Measurements from ENCODE around the gene HRH2. TPM values are rescaled to one million over a fixed set of nuclear protein-coding genes. Genes with fewer than 3 reads are reported as not detected.

Gene HRH2
- total and polyA plus RNA-seq, 9 of the 15 experiments (the other 6 are each of a cell fraction or from before 2014, with no cell fraction given), result 0.04 TPM; not detected in 8

DNA sequence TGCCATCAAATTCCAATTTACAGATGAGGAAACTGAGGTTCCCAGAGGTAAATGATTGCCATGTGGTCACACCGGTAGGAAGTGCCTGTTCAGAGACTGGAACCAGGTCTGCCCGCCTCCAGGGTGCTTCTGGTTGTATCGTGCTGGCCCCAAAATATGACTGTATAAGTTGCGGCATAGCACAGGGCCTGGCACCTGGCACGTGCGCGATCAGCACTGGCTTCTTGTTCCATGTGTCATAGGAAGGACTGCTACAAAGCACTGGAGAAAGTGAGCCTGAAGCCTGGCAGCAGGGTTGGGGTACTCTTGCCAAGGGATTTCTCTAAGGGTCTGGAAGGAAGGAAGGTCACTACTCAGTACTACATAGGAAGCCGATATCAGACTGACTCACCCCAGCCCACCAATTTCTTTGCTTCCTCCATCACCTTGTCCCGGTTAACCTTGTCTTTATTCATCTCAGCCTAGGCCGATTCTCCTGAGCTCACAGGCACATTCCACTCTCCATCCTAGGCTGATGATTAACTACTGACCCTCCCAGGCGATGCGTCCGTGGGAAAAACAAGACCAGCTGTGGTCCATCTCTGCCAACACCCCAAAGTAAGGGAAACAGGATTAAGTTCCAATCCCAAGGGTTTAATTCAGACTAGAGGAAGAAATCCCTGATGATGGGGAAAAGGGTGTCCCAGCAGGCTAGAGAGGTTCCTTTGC, 1.8 kb downstream of the HRH2 start:
- in situ Hi-C loops (cut with MboI), result no loop called here
- no peaks in the 10 kb centered on the region for H3K36me3 ChIP-seq (ENCODE audit: control insufficient read depth, insufficient read depth, low read length)
- no TSS peak for BruUV-seq (replicated peaks)
- no peak overlapping the region for H3K4me3 ChIP-seq
- H2AFZ ChIP-seq (ENCODE audit: low read depth, low read length), result no peak overlapping the region
- intact Hi-C loops (cut with micrococcal nuclease), result no loop called here
- H3K9me1 ChIP-seq (ENCODE audit: control insufficient read depth, insufficient read depth, low read length), result no peaks in the 10 kb centered on the region
- H3K27me3 ChIP-seq (ENCODE audit: control insufficient read depth in 2 of 2, insufficient read depth in 2 of 2, low read length in 2 of 2), result peaks cover 11 to 58% of the 10 kb centered on the region in 2 experiments
- ATAC-seq (no peak), DNase-seq (ENCODE audit: extremely low read depth in 1 of 4, low spot score in 3 of 4) (no peak), FAIRE-seq (no peak)
- no peaks in the 10 kb centered on the region for H3K9me3 ChIP-seq (replicated peaks; ENCODE audit: control insufficient read depth, insufficient read depth, low read depth, low read length)
- H3K27ac ChIP-seq (ENCODE audit: extremely low read depth, low read depth, low read length), result no peak overlapping the region
- 2% methylated on average over 13 of the region's 13 CpGs for WGBS (ENCODE audit: insufficient coverage, low coverage, missing lambda C conversion rate)
- no peak overlapping the region for H3K4me2 ChIP-seq (ENCODE audit: insufficient read depth, low read length)
- ChIA-PET POLR2A (interaction anchor here (0.5 to 0.7 kb wide), 2 partner anchors 17 to 39 kb away, joined by 3 read pairs; no protein-coding TSS in a partner anchor), CTCF (ENCODE audit: low intra/inter-chr PET ratio) (no interaction called here)
- H3K79me2 ChIP-seq (ENCODE audit: control insufficient read depth, insufficient read depth, low read length), result no peaks in the 10 kb centered on the region
- no peak overlapping the region for H3K9ac ChIP-seq (ENCODE audit: insufficient read depth in 1 of 2, low read depth in 2 of 2, low read length in 2 of 2)
- H3K4me1 ChIP-seq (replicated peaks in 1 of 2; ENCODE audit: control insufficient read depth in 2 of 2, insufficient read depth in 2 of 2, low read length in 2 of 2), result peaks cover 0 to 8% of the 10 kb centered on the region in 2 experiments; a peak in 1 of 5 replicates
- no peaks in the 10 kb centered on the region for H4K20me1 ChIP-seq (replicated peaks; ENCODE audit: control insufficient read depth, insufficient read depth, low read length)
- TF ChIP-seq BCL6 (CRISPR knock-in tag; IDR thresholded peaks at IDR 0.05), result no peak
- TF ChIP-seq, protein P1, sequence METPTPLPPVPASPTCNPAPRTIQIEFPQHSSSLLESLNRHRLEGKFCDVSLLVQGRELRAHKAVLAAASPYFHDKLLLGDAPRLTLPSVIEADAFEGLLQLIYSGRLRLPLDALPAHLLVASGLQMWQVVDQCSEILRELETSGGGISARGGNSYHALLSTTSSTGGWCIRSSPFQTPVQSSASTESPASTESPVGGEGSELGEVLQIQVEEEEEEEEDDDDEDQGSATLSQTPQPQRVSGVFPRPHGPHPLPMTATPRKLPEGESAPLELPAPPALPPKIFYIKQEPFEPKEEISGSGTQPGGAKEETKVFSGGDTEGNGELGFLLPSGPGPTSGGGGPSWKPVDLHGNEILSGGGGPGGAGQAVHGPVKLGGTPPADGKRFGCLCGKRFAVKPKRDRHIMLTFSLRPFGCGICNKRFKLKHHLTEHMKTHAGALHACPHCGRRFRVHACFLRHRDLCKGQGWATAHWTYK (CRISPR knock-in tag; IDR thresholded peaks at IDR 0.05), result no peak
- TF ChIP-seq PTBP1 (IDR thresholded peaks at IDR 0.05; ENCODE audit: low read depth, low read length), result no peak
- TF ChIP-seq, protein P2, sequence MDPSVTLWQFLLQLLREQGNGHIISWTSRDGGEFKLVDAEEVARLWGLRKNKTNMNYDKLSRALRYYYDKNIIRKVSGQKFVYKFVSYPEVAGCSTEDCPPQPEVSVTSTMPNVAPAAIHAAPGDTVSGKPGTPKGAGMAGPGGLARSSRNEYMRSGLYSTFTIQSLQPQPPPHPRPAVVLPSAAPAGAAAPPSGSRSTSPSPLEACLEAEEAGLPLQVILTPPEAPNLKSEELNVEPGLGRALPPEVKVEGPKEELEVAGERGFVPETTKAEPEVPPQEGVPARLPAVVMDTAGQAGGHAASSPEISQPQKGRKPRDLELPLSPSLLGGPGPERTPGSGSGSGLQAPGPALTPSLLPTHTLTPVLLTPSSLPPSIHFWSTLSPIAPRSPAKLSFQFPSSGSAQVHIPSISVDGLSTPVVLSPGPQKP (CRISPR knock-in tag; IDR thresholded peaks at IDR 0.05), result no peak
- no peak for TF ChIP-seq ZEB2 (IDR thresholded peaks at IDR 0.05)
- TF ChIP-seq, protein P3, sequence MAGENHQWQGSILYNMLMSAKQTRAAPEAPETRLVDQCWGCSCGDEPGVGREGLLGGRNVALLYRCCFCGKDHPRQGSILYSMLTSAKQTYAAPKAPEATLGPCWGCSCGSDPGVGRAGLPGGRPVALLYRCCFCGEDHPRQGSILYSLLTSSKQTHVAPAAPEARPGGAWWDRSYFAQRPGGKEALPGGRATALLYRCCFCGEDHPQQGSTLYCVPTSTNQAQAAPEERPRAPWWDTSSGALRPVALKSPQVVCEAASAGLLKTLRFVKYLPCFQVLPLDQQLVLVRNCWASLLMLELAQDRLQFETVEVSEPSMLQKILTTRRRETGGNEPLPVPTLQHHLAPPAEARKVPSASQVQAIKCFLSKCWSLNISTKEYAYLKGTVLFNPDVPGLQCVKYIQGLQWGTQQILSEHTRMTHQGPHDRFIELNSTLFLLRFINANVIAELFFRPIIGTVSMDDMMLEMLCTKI (IDR thresholded peaks at IDR 0.05; ENCODE audit: partially characterized antibody), result no peak
- TF ChIP-seq, protein P4, sequence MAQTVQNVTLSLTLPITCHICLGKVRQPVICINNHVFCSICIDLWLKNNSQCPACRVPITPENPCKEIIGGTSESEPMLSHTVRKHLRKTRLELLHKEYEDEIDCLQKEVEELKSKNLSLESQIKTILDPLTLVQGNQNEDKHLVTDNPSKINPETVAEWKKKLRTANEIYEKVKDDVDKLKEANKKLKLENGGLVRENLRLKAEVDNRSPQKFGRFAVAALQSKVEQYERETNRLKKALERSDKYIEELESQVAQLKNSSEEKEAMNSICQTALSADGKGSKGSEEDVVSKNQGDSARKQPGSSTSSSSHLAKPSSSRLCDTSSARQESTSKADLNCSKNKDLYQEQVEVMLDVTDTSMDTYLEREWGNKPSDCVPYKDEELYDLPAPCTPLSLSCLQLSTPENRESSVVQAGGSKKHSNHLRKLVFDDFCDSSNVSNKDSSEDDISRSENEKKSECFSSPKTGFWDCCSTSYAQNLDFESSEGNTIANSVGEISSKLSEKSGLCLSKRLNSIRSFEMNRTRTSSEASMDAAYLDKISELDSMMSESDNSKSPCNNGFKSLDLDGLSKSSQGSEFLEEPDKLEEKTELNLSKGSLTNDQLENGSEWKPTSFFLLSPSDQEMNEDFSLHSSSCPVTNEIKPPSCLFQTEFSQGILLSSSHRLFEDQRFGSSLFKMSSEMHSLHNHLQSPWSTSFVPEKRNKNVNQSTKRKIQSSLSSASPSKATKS (CRISPR knock-in tag; IDR thresholded peaks at IDR 0.05), result no peak
- no peak for TF ChIP-seq ELF4 (CRISPR knock-in tag; IDR thresholded peaks at IDR 0.05)
- no peak for TF ChIP-seq SUPT5H (IDR thresholded peaks at IDR 0.05)
- no peak for TF ChIP-seq FUS (optimal IDR thresholded peaks at IDR 0.05; ENCODE audit: low read depth, low read length)
- TF ChIP-seq KDM2B (CRISPR knock-in tag; IDR thresholded peaks at IDR 0.05), result no peak
- TF ChIP-seq, protein P5, sequence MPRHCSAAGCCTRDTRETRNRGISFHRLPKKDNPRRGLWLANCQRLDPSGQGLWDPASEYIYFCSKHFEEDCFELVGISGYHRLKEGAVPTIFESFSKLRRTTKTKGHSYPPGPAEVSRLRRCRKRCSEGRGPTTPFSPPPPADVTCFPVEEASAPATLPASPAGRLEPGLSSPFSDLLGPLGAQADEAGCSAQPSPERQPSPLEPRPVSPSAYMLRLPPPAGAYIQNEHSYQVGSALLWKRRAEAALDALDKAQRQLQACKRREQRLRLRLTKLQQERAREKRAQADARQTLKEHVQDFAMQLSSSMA (CRISPR knock-in tag; IDR thresholded peaks at IDR 0.05), result no peak
- no peak for TF ChIP-seq ZC3H8 (IDR thresholded peaks at IDR 0.05)
- no peak for TF ChIP-seq MTF1 (CRISPR knock-in tag; IDR thresholded peaks at IDR 0.05; ENCODE audit: borderline replicate concordance)
- no peak for TF ChIP-seq SRSF7 (optimal IDR thresholded peaks at IDR 0.05; ENCODE audit: low read depth, low read length)
- no peak for TF ChIP-seq ZNF263 (CRISPR knock-in tag; IDR thresholded peaks at IDR 0.05; ENCODE audit: borderline replicate concordance)
- no peak for TF ChIP-seq ZBED1 (IDR thresholded peaks at IDR 0.05)
- no peak for TF ChIP-seq FOS (IDR thresholded peaks at IDR 0.05; ENCODE audit: extremely low read depth, insufficient read length)
